ENCODE measurements around the gene LITAF. TPM values are rescaled to one million over a fixed set of nuclear protein-coding genes. Genes with fewer than 3 reads are reported as not detected.
"Not testable (repeated sequence)": the region's sequence is repeated elsewhere in the genome, so short reads cannot be mapped to it uniquely, and the experiment has no call there.

Gene LITAF
- total RNA-seq, 1 donor from 2014 or later: 179 TPM

DNA sequence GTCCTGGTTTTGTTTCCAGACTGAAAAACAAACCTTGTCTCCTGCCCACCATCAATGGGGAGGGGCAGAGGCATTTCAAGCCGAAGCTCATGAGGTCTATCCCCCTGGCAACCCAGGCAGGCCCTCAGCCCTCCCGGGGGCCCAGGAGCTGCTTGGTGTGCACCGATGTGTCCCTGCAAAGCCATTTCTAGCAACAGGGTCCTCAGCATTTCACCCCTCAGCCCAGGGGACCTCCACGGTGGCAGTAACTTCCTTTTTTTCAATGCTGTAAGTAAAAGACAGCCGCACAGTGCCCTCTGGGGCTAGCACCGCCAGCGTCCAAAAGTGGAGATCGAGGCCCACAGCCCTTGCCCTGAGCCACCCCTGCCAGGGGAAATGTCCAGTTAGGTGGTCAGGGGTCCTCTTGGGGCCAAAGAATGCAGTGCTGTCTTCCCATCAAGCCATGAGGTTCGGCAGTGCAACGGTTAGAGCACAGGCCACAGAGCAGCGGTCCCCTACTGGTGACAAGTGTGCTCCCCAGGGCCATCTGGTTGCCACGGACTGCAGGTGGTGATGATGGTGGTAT lies 79.9 kb downstream of the LITAF start:
- Mint-ChIP-seq H3K4me3 (ENCODE audit: unreplicated experiment) (no peak overlapping the region), H3K4me1 (ENCODE audit: unreplicated experiment) (no peaks in the 10 kb centered on the region), H3K9me3 (ENCODE audit: unreplicated experiment) (no peaks in the 10 kb centered on the region), H3K27ac (ENCODE audit: unreplicated experiment) (no peak overlapping the region), H3K27me3 (ENCODE audit: unreplicated experiment) (no peaks in the 10 kb centered on the region), H3K36me3 (ENCODE audit: unreplicated experiment) (no peaks in the 10 kb centered on the region)
- no peak for DNase-seq (ENCODE audit: extremely low spot score, unreplicated experiment)
- TF ChIP-seq, protein P1, sequence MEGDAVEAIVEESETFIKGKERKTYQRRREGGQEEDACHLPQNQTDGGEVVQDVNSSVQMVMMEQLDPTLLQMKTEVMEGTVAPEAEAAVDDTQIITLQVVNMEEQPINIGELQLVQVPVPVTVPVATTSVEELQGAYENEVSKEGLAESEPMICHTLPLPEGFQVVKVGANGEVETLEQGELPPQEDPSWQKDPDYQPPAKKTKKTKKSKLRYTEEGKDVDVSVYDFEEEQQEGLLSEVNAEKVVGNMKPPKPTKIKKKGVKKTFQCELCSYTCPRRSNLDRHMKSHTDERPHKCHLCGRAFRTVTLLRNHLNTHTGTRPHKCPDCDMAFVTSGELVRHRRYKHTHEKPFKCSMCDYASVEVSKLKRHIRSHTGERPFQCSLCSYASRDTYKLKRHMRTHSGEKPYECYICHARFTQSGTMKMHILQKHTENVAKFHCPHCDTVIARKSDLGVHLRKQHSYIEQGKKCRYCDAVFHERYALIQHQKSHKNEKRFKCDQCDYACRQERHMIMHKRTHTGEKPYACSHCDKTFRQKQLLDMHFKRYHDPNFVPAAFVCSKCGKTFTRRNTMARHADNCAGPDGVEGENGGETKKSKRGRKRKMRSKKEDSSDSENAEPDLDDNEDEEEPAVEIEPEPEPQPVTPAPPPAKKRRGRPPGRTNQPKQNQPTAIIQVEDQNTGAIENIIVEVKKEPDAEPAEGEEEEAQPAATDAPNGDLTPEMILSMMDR (IDR thresholded peaks at IDR 0.05): no peak

DNA sequence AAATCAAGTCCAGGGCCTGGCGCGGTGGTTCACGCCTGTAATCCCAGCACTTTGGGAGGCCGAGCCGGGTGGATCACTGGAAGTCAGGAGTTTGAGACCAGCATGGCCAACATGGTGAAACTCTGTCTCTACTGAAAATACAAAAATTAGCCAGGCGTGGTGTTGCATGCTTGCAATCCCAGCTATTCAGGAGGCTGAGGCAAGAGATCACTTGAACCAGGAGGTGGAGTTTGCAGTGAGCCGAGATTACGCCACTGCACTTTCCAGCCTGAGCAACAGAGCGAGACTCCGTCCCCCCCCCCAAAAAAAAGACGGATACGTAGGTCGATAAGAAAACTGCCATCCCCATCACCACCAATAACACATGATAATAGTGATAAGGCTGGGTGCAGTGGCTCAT lies 82.5 kb downstream of the LITAF start:
- not testable (repeated sequence) for H3K4me3 Mint-ChIP-seq (ENCODE audit: unreplicated experiment); H3K27ac Mint-ChIP-seq (ENCODE audit: unreplicated experiment); DNase-seq (ENCODE audit: extremely low spot score, unreplicated experiment); H3K9me3 Mint-ChIP-seq (ENCODE audit: unreplicated experiment); H3K27me3 Mint-ChIP-seq (ENCODE audit: unreplicated experiment); H3K4me1 Mint-ChIP-seq (ENCODE audit: unreplicated experiment); H3K36me3 Mint-ChIP-seq (ENCODE audit: unreplicated experiment)

DNA sequence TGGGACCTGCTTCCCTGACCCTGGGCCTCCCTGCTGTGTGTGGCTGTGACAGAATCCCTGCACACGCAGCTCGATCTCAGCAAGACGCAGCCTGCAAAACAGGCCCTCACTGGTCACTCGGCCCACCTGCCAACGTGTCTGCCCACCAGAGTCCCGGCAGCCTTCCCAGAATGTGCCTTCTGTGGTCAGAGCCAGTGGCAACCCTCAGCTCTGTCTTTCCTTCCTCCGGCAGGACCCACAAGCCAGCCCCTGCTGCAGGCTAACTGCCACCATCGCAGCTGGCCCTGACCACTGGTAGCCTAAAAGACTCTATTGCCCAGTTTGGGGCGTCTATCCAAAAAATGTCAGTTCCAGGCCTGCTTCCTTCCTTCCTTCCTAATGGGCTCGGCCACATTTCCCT lies 83.2 kb downstream of the LITAF start:
- H3K27me3 Mint-ChIP-seq (ENCODE audit: unreplicated experiment): no peaks in the 10 kb centered on the region
- no peaks in the 10 kb centered on the region for H3K9me3 Mint-ChIP-seq (ENCODE audit: unreplicated experiment)
- no peak overlapping the region for H3K27ac Mint-ChIP-seq (ENCODE audit: unreplicated experiment)
- DNase-seq (ENCODE audit: extremely low spot score, unreplicated experiment): no peak
- no peaks in the 10 kb centered on the region for H3K4me1 Mint-ChIP-seq (ENCODE audit: unreplicated experiment)
- H3K4me3 Mint-ChIP-seq (ENCODE audit: unreplicated experiment): no peak overlapping the region
- TF ChIP-seq, protein P1 (IDR thresholded peaks at IDR 0.05): no peak
- no peaks in the 10 kb centered on the region for H3K36me3 Mint-ChIP-seq (ENCODE audit: unreplicated experiment)

DNA sequence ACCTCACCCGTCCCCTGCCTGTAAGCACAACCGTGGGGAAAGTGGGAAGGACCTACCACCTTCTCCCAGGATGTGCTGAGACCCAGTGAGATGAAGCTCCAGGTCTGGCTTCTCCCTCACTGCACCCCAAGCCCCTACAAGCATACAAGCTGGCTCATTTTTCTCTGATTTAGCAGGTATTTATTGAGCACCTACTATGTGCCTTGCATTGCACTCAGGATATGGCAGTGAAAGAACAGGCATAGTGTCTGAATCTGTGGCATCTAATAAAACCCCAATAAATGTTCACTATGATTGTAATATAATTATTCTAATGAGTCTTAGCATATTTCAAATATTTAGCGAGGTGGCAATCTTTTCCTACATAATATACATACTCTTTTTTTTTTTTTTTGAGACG lies 84.5 kb downstream of the LITAF start:
- H3K4me1 Mint-ChIP-seq (ENCODE audit: unreplicated experiment): peaks cover 9% of the 10 kb centered on the region
- no peaks in the 10 kb centered on the region for H3K27me3 Mint-ChIP-seq (ENCODE audit: unreplicated experiment)
- H3K9me3 Mint-ChIP-seq (ENCODE audit: unreplicated experiment): no peaks in the 10 kb centered on the region
- H3K36me3 Mint-ChIP-seq (ENCODE audit: unreplicated experiment): no peaks in the 10 kb centered on the region
- DNase-seq (ENCODE audit: extremely low spot score, unreplicated experiment): no peak
- H3K4me3 Mint-ChIP-seq (ENCODE audit: unreplicated experiment): no peak overlapping the region
- no peak overlapping the region for H3K27ac Mint-ChIP-seq (ENCODE audit: unreplicated experiment)
- TF ChIP-seq, protein P1 (IDR thresholded peaks at IDR 0.05): no peak

DNA sequence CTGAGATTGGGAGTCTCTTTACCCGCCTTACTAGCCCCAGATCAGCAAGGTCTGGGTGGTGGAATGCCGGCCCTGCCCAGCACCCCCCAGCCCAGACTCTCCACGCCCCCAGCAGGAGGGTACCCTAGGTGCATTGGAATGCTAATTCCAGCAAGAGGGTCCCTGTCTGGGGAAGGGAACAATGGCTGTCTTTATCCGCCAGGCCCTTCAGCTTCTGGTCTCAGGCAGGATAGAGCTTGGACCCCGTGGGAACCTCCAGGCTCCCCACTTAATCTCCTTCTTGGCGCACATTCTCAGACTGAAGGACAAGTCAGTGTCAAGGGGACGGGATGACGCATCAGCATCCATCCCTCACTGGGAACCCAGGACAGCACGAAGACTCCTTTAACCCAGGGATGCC lies 85.1 kb downstream of the LITAF start:
- Mint-ChIP-seq H3K4me3 (ENCODE audit: unreplicated experiment) (no peak overlapping the region), H3K4me1 (ENCODE audit: unreplicated experiment) (peaks cover 15% of the 10 kb centered on the region), H3K27me3 (ENCODE audit: unreplicated experiment) (no peaks in the 10 kb centered on the region), H3K27ac (ENCODE audit: unreplicated experiment) (no peak overlapping the region), H3K9me3 (ENCODE audit: unreplicated experiment) (no peaks in the 10 kb centered on the region), H3K36me3 (ENCODE audit: unreplicated experiment) (no peaks in the 10 kb centered on the region)
- TF ChIP-seq, protein P1 (IDR thresholded peaks at IDR 0.05): no peak
- no peak for DNase-seq (ENCODE audit: extremely low spot score, unreplicated experiment)

Data from osteocyte (in vitro differentiated cells).